ENCODE results near the gene SPATA13.
"Not testable (repeated sequence)": the region's sequence is repeated elsewhere in the genome, so short reads cannot be mapped to it uniquely, and the experiment has no call there.

SPATA13 gene

GRCh38 chr13:24213932-24214331 is 53.4 kb downstream of the SPATA13 start:
- no peak for TF ChIP-seq CTCF (IDR thresholded peaks at IDR 0.05; ENCODE audit: low read length, missing control alignments)

GRCh38 chr13:24214528-24214927 is 54.0 kb downstream of the SPATA13 start:
- no peak for TF ChIP-seq CTCF (IDR thresholded peaks at IDR 0.05; ENCODE audit: low read length, missing control alignments)
- DNase-seq (ENCODE audit: low read depth): no peak
- H3K4me3 ChIP-seq (replicated peaks; ENCODE audit: low read depth, low read length): no peak overlapping the region

More at GRCh38 chr13:24213932-24214331, 53.4 kb downstream of the SPATA13 start:
- no peak overlapping the region for H3K4me3 ChIP-seq (replicated peaks; ENCODE audit: low read depth, low read length)
- DNase-seq (ENCODE audit: low read depth): no peak

- TF ChIP-seq CTCF (IDR thresholded peaks at IDR 0.05; ENCODE audit: low read length, missing control alignments): no peak
- H3K4me3 ChIP-seq (replicated peaks; ENCODE audit: low read depth, low read length): no peak overlapping the region
- DNase-seq (ENCODE audit: low read depth): no peak
Measured at GRCh38 chr13:24215126-24215525, 54.6 kb downstream of the SPATA13 start.

- DNase-seq (ENCODE audit: low read depth): peak; percentile 89
- TF ChIP-seq CTCF (IDR thresholded peaks at IDR 0.05; ENCODE audit: low read length, missing control alignments): no peak
- H3K4me3 ChIP-seq (replicated peaks; ENCODE audit: low read depth, low read length): no peak overlapping the region
Measured at GRCh38 chr13:24215732-24216131, 55.2 kb downstream of the SPATA13 start.

GRCh38 chr13:24216176-24216575 is 55.7 kb downstream of the SPATA13 start:
- no peak for TF ChIP-seq CTCF (IDR thresholded peaks at IDR 0.05; ENCODE audit: low read length, missing control alignments)
- no peak overlapping the region for H3K4me3 ChIP-seq (replicated peaks; ENCODE audit: low read depth, low read length)
- no peak for DNase-seq (ENCODE audit: low read depth)

DNA sequence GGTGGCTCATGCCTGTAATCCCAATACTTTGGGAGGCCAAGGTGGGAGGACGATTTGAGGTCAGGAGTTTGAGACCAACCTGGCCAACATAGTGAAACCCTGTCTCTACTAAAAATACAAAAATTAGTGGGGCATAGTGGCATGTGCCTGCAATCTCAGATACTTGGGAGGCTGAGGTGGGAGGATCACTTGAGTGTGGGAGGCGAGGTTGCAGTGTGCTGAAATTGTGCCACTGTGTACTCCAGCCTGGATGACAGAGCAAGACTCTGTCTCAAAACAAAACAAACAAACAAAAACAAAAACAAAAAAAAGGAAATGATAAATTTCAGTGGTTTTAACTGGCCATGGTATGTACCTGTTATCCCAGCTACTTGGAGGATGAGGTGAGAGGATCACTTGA is 56.3 kb downstream of the SPATA13 start:
- not testable (repeated sequence) for H3K4me3 ChIP-seq (replicated peaks; ENCODE audit: low read depth, low read length); DNase-seq (ENCODE audit: low read depth)

GRCh38 chr13:24217601-24218281 is 57.2 kb downstream of the SPATA13 start:
- H3K4me3 ChIP-seq (replicated peaks; ENCODE audit: low read depth, low read length): no peak overlapping the region
- no peak for TF ChIP-seq CTCF (IDR thresholded peaks at IDR 0.05; ENCODE audit: low read length, missing control alignments)
- peak; percentile 39 for DNase-seq (ENCODE audit: low read depth)

Data from fibroblast of pulmonary artery (primary cell).